SK-MEL-5 (cell line): Measurements from ENCODE around the gene ZKSCAN1. TPM values are rescaled to one million over a fixed set of nuclear protein-coding genes. Genes with fewer than 3 reads are reported as not detected.
"Not testable (repeated sequence)": the region's sequence is repeated elsewhere in the genome, so short reads cannot be mapped to it uniquely, and the experiment has no call there.

Experiments
- DNase-seq: peaks from one replicate; pipeline ENCODE4 v3.0.0-alpha.2; 2016; ENCODE audit warnings: low read depth, low spot score
- in situ Hi-C: cut with HindIII; loops from 2 replicates; pipeline ENCODE4 v1.10.0; 2016; ENCODE audit warnings: low sequenced_read_pairs, high pct_unique_total_duplicates, low pct_unique_long_range_greater_than_20kb
- total RNA-seq: library from RNA; depleted of rRNA; stranded (reverse); fragments of >200 nt; shearing (Covaris generic); gene quantifications from 2 replicates; pipeline ENCODE4 v1.2.3, GENCODE V29; 2014

ZKSCAN1 gene
- total RNA-seq, 1 experiment from 2014 or later = 34.7 TPM

- DNase-seq = no peak
- in situ Hi-C loops = loop anchor here (5.0 kb wide), 1 partner anchor 73 kb away; no protein-coding TSS in a partner anchor
Observed at GRCh38 chr7:99994819-99995218, 20.6 kb upstream of the ZKSCAN1 start.

- in situ Hi-C loops = loop anchor here (5.0 kb wide), 1 partner anchor 75 kb away; no protein-coding TSS in a partner anchor
- no peak for DNase-seq
Observed at GRCh38 chr7:99996755-99997544, 18.4 kb upstream of the ZKSCAN1 start.

DNA sequence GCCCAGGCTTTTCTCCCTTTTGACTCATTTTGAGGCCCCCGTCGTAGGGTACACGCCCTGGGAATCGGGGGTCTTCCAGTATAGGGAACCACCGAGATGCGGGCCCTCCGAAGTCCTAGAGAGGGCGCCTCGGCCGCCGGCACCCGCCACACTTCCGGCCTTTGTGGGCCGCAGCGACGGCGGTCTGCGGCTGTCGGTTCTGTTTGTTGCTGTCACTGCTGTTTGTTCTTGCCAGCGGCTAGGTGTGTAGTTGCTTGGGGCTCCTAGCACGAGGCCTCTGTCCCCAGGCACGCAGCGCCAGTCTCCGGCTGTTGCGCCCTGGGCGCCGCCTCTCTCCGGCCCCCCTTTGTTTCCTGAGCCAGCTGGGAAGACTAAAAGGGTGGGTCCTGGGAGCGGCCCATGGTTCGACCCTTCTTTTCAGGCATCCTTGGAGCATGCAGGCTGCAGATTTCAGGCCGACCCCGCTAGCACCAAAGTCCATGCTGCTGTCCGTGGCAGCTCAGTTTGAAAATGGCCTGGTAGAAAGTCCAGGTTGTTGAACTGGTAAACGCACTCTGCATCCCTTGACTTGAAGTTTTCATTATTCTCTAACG, 17.8 kb upstream of the ZKSCAN1 start:
- in situ Hi-C loops = loop anchor here (5.0 kb wide), 1 partner anchor 75 kb away; no protein-coding TSS in a partner anchor
- no peak for DNase-seq

GRCh38 chr7:100000239-100000638, 15.2 kb upstream of the ZKSCAN1 start:
- DNase-seq = no peak
- in situ Hi-C loops = no loop called here

GRCh38 chr7:100003711-100004661, 11.4 kb upstream of the ZKSCAN1 start:
- DNase-seq = peak; percentile 44
- in situ Hi-C loops = no loop called here

DNA sequence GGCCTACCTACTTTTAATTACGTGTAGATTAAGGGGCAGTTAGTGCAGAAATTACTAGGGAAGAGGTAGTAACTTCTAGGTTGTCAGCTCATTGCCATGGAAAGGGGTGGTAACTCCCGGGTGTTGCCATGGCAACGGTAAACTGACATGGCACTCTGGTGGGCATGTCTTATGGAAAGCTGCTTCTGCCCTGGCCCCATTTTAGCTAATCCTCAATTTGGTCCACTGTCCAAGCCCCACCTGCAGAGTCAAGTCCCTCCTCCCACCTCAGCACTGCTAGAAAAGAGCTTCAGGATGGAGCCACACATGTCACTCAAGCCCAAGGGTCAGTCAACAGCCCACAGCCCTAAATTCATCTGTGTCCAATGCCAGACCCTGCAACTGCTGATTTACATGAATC, 7.5 kb upstream of the ZKSCAN1 start:
- DNase-seq = peak; percentile 22
- in situ Hi-C loops = no loop called here

DNA sequence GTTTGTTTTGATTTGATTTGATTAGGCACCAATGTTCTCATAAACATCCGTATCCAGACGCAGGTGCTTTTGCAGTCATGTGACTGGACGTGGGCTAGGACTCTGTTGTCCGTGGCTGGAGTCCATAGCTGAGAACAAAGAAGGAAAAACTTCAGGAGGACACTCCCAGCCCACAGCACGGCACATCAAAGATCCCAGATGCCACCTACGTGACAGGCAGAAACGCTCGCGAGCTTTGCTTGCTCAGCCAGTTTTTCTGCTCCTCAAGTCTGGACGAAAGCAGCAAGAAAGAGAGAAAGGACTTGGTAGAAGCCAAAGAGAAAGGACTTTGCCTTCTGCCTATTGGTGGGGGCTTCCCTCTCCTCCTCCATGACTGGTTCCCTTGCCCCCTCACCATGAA, 6.9 kb upstream of the ZKSCAN1 start:
- no peak for DNase-seq
- in situ Hi-C loops = no loop called here

DNA sequence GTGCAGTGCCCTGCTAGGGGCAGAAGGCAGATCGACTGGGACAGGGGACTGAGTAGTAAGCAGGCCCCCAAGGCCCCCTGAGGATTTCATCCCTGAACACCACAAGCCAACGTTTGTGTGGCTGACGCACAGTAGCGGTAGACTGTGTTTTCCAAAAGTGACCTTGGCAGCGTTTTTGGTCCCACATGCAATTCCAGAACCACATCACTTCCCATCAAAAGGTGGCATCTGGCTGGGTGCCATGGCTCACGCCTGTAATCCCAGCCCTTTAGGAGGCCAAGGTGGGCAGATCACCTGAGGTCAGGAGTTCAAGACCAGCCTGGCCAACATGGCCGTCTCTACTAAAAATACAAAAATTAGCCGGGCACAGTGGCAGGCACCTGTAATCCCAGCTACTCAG, 5.4 kb upstream of the ZKSCAN1 start:
- DNase-seq, in situ Hi-C loops: not testable (repeated sequence)

DNA sequence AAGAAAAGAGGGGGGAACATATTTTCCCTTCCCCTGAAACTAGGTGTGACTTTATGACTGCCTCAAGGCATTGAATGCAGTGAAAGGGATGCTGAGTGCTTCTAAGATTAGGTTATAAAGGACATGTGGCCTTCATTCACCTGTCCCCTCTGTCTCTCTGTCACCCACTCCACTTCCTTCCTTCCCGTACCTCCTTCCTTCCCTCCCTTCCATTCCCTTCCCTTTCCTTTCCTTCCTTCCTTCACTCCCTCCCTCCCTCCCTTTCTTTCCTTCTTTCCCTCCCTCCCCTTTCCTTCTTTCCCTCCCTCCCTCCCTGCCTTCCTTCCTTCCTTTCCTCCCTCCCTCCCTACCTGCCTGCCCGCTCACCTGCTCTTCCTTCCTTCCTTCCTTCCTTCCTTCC, 4.5 kb upstream of the ZKSCAN1 start:
- in situ Hi-C loops = no loop called here
- no peak for DNase-seq

GRCh38 chr7:100011516-100011915, 3.9 kb upstream of the ZKSCAN1 start:
- in situ Hi-C loops = no loop called here
- DNase-seq = no peak

DNA sequence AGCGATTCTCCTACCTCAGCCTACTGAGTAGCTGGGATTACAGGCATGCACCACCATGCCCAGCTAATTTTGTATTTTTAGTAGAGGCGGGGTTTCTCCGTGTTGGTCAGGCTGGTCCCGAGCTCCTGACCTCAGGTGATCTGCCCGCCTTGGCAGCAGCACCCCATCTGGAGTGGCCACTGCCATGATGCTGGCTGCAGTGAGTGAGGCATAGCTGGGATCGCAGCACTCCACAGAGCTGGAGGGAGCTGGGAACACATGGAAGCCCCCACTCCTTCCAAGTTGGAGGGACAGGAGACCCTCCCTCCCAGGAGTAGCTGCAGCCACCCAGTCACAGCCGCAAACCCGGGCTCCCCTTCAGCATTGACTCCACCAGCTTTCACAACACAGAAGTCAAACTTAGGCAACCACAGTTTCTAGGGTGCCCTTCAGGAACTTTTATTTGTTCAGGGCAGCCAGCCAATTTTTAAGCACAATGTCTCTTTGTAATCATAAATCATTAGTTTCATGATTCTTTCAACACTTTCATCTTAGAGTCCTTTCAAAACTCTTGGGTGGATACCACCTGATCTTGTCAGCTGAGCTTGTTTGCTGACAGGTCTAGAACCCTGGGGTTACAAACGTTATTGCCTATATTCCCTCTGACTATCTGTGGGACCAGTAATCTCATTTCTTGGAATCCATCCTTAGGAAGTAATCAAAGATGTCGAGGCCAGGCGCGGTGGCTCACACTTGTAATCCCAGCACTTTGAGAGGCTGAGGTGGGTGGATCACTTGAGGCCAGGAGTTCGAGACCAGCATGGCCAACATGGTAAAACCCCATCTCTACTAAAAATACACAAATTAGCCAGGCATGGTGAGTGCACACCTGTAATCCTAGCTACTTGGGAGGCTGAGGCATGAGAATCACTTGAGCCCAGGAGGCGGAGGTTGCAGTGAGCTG, 2.7 kb upstream of the ZKSCAN1 start:
- in situ Hi-C loops = not testable (repeated sequence)
- DNase-seq = peak; percentile 91

GRCh38 chr7:100013328-100013676, 2.1 kb upstream of the ZKSCAN1 start:
- in situ Hi-C loops = no loop called here

DNA sequence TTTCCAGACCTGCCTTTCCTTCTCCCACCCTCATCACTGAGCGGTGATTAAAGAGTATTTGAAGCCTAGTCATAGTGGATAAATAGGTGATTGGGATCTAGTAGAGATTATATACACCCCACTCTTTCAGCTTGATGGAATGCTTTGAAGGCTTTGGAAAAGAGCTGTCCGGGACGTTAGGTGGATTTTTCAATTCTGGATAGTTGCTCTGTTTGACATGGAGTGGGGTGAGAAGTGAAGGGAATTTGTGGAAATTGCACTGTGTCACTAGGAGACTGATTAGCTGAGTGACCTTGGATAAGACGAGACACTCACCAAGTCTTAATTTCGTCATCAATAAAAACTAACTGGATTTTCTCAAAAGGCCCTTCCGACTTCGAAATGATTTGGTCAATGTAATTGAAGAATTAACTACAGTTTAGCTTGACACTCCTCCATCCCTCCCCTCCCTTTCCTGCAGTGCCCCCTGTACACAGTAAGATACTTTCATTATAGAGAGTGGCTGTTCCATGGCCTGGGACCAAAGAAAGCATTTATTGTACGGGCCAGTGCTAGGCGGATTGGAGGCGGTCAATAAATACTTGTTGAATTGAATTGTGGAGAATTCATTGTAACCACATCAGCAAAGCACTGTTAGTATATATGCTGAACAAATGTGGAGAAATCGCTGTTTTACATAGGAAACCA, 962 bp downstream of the ZKSCAN1 start:
- in situ Hi-C loops = no loop called here
- peak; percentile 93 for DNase-seq

More at GRCh38 chr7:100013328-100013676, 2.1 kb upstream of the ZKSCAN1 start:
- DNase-seq = no peak

DNA sequence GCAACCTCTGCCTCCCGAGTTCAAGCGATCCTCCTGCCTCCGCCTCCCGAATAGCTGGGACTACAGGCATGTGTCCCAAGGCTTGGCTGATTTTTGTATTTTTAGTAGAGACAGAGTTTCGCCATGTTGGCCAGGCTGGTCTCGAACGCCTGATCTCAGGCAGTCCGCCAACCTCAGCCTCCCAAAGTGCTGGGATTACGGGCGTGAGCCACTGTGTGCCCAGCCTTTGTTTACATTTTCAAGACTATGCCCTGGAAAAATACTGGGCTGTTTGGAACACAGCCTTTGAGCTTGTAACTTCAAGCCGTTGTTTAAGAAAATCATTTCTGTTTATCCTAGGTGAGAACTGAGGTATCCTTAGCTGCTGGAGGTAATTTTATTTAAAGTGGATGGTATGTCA, 1.9 kb downstream of the ZKSCAN1 start:
- no peak for DNase-seq
- in situ Hi-C loops = no loop called here

DNA sequence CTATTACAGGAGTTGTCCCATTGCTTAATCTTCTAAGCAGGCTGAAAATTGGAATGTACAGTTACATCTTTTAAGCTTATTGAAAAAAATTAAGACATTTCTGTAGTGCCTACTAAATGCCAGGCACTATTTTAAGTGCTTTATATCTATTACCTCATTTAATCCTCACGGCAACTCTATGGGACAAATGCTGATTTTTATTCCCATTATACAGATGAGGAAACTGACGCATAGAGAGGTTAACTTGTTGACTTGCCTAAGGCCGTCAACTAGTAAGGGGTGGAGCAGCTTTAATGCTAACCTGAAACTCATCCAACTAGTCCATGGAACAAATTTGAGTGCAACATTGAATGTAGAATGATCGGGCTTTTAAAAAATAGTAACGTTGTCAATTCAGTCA, 2.5 kb downstream of the ZKSCAN1 start:
- in situ Hi-C loops = no loop called here
- no peak for DNase-seq

DNA sequence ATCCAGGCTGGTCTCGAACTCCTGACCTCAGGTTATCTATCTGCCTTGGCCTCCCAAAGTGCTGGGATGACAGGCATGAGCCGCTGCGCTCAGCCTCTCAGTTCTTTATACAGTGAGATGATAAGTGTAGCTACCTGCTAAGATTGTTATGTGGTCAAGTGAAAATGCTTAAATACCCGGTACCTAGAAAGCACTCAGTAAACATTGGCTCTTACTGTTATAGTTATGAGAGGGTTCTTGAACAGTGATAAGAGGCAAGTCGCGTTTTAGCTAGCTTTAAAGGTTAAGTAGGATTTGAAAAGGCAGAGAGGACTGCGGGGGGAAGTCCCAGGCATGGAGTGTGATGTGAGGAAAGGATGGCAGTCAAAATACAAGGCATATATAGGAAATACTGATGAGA, 4.5 kb downstream of the ZKSCAN1 start:
- DNase-seq = no peak
- in situ Hi-C loops = no loop called here

DNA sequence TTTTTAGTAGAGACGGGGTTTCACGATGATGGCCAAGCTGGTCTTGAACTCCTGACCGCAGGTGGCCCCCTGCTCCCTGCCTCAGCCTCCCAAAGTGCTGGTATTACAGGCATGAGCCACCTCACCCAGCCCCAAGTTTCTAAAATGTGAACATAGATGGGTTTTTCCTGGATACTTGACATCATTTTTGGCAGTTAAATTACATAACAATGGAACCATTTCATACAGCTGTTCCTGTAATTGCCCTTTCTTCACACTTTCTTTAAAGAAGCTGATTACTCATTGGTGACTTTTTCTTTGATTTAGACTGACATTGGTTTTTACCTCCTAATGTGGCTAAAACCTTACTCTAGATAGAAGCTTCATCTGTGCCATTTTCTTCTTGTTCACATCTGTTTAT, 5.9 kb downstream of the ZKSCAN1 start:
- no peak for DNase-seq
- in situ Hi-C loops = no loop called here
